Thymus (tissue), 11 donors: ENCODE measurements around the gene MXRA7. TPM values are rescaled to one million over a fixed set of nuclear protein-coding genes. Genes with fewer than 3 reads are reported as not detected.

Experiments used
- DNase-seq, 9 donors: peaks; one replicate each; pipeline ENCODE4 v3.0.0-alpha.2; 2013; ENCODE audit warnings: low spot score in 9 of 9, low read depth in 6 of 9, missing footprints in 1 of 9
- H3K27ac ChIP-seq, 2 donors: one replicate each; pipeline ENCODE4 v1.5.1; 2013; ENCODE audit warnings: control low read depth in 1 of 2, low read depth in 1 of 2, low read length in 1 of 2, mild to moderate bottlenecking in 1 of 2, moderate library complexity in 1 of 2
- H3K27me3 ChIP-seq, 2 donors: one replicate each; pipeline ENCODE4 v1.5.1; 2013; ENCODE audit warnings: low read length in 1 of 2; ENCODE audit not compliant: control insufficient read depth in 2 of 2, insufficient read depth in 1 of 2
- H3K36me3 ChIP-seq, 2 donors: one replicate each; pipeline ENCODE4 v1.5.1; 2013; ENCODE audit warnings: low read length in 1 of 2, mild to moderate bottlenecking in 1 of 2, moderate library complexity in 1 of 2; ENCODE audit not compliant: control insufficient read depth in 2 of 2, insufficient read depth in 2 of 2
- H3K4me1 ChIP-seq, 2 donors: one replicate each; pipeline ENCODE4 v1.5.1; 2013; ENCODE audit warnings: low read length in 2 of 2; ENCODE audit not compliant: control insufficient read depth in 2 of 2, insufficient read depth in 2 of 2
- H3K4me3 ChIP-seq, 2 donors: one replicate each; pipeline ENCODE4 v1.5.1; 2013; ENCODE audit warnings: low read length in 2 of 2, control low read depth in 1 of 2, mild to moderate bottlenecking in 1 of 2
- H3K9me3 ChIP-seq, 2 donors: one replicate each; pipeline ENCODE4 v1.5.1; 2013; ENCODE audit warnings: low read length in 1 of 2, mild to moderate bottlenecking in 1 of 2; ENCODE audit not compliant: control insufficient read depth in 2 of 2, insufficient read depth in 1 of 2
- WGBS: extraction: QIAGEN DNeasy Blood & Tissue Kit; methylation state at CpG from one replicate; pipeline ENCODE4 v1.1.7; 2013; 5-methylcytosine and 5-hydroxymethylcytosine counted together
- polyA plus RNA-seq: library from polyadenylated mRNA; stranded (reverse); fragments of 200-250 nt; gene quantifications from one replicate; pipeline ENCODE4 v1.2.3, GENCODE V29; 2013
- total RNA-seq: library from RNA; stranded (reverse); fragments of 120-200 nt; gene quantifications from one replicate; pipeline ENCODE4 v1.2.4, GENCODE V29; 2013
- donor health status: healthy.

Gene MXRA7
- total and polyA plus RNA-seq, 2 donors, result 24.6 to 47.1 TPM

- Histone ChIP-seq H3K4me3 (no peak overlapping the region), H3K4me1 (no peaks in the 10 kb centered on the region), H3K27ac (no peak overlapping the region), H3K9me3 (no peaks in the 10 kb centered on the region), H3K36me3 (no peaks in the 10 kb centered on the region), H3K27me3 (no peaks in the 10 kb centered on the region)
- no peak for DNase-seq
- WGBS, result 87% methylated on average over 10 of the region's 10 CpGs
Observed at GRCh38 chr17:76631821-76632565, 78.8 kb downstream of the MXRA7 start.

DNA sequence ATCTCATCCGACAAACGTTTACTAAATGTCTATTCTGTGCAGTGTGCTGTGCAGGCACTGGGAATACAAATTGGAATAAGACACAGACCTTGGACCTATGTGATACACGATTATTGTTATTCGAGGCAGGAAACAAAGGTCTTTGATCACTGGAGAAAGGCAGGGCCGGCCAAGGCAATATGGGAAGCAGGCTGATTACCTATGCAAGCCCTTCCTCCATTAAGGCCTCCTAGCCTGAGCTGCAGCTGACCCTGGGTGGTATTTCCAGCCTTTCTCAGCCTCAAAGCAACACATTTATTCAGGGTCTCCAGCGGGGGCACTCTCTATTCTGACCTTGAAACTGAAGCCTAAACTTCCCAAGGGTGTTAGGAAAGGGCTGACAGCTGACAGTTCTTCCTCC, 80.6 kb downstream of the MXRA7 start:
- WGBS, result 94% methylated on average over 6 of the region's 6 CpGs

More for the DNA sequence above, 80.6 kb downstream of the MXRA7 start:
- peaks cover 0 to 2% of the 10 kb centered on the region in 2 donors for H3K27me3 ChIP-seq
- no peak overlapping the region for H3K4me3 ChIP-seq
- H3K27ac ChIP-seq, result no peak overlapping the region
- H3K9me3 ChIP-seq, result no peaks in the 10 kb centered on the region
- no peaks in the 10 kb centered on the region for H3K36me3 ChIP-seq
- DNase-seq, result no peak
- no peaks in the 10 kb centered on the region for H3K4me1 ChIP-seq

Other genes with a start within 250 kb of the MXRA7 start
- gene AANAT, start 243.4 kb downstream of the MXRA7 start, total RNA-seq, result not detected
- gene AANAT, start 243.4 kb downstream of the MXRA7 start, polyA plus RNA-seq, result 0.14 TPM
- gene RHBDF2, start 209.5 kb downstream of the MXRA7 start, total RNA-seq, result 5.9 TPM
- gene RHBDF2, start 209.5 kb downstream of the MXRA7 start, polyA plus RNA-seq, result 20.6 TPM
- 1.6 TPM for gene CYGB, start 173.3 kb downstream of the MXRA7 start, total RNA-seq
- gene CYGB, start 173.3 kb downstream of the MXRA7 start, polyA plus RNA-seq, result 12.1 TPM
- 0.47 TPM for gene PRCD, start 170.9 kb downstream of the MXRA7 start, total RNA-seq
- 16.8 TPM for gene PRCD, start 170.9 kb downstream of the MXRA7 start, polyA plus RNA-seq
- gene ST6GALNAC2, start 125.1 kb downstream of the MXRA7 start, total RNA-seq, result 0.76 TPM
- gene ST6GALNAC2, start 125.1 kb downstream of the MXRA7 start, polyA plus RNA-seq, result 4.3 TPM
- 1.4 TPM for gene ST6GALNAC1, start 67.2 kb downstream of the MXRA7 start, total RNA-seq
- gene ST6GALNAC1, start 67.2 kb downstream of the MXRA7 start, polyA plus RNA-seq, result 1.6 TPM
- gene JMJD6, start 15.6 kb upstream of the MXRA7 start, total RNA-seq, result 14.4 TPM
- 31.9 TPM for gene JMJD6, start 15.6 kb upstream of the MXRA7 start, polyA plus RNA-seq
- gene METTL23, start 15.9 kb upstream of the MXRA7 start, total RNA-seq, result 38.3 TPM
- gene METTL23, start 15.9 kb upstream of the MXRA7 start, polyA plus RNA-seq, result 70.1 TPM
- 245 TPM for gene SRSF2, start 26.4 kb upstream of the MXRA7 start, total RNA-seq
- gene SRSF2, start 26.4 kb upstream of the MXRA7 start, polyA plus RNA-seq, result 225 TPM
- gene MFSD11, start 27.2 kb upstream of the MXRA7 start, total RNA-seq, result 16.8 TPM
- gene MFSD11, start 27.2 kb upstream of the MXRA7 start, polyA plus RNA-seq, result 17.3 TPM
- 0.09 TPM for gene MGAT5B, start 157.4 kb upstream of the MXRA7 start, total RNA-seq
- gene MGAT5B, start 157.4 kb upstream of the MXRA7 start, polyA plus RNA-seq, result 1.0 TPM